D721Med (cell line): ENCODE results near the gene ST3GAL4.

Source experiments
- DNase-seq: peaks from one replicate; pipeline ENCODE4 v3.0.0; 2011; ENCODE audit warnings: low spot score; ENCODE audit not compliant: insufficient read length
- FAIRE-seq: peaks from 2 replicates; lab custom pipeline; 2011; peaks lifted over from hg19 to GRCh38; lab: Jason Lieb, UNC
- CTCF ChIP-seq: IDR thresholded peaks from 2 replicates; pipeline ENCODE4 v1.5.1; 2012; ENCODE audit warnings: mild to moderate bottlenecking, control low read depth; ENCODE audit not compliant: insufficient read depth; ENCODE audit errors: missing control alignments

Gene ST3GAL4

DNA sequence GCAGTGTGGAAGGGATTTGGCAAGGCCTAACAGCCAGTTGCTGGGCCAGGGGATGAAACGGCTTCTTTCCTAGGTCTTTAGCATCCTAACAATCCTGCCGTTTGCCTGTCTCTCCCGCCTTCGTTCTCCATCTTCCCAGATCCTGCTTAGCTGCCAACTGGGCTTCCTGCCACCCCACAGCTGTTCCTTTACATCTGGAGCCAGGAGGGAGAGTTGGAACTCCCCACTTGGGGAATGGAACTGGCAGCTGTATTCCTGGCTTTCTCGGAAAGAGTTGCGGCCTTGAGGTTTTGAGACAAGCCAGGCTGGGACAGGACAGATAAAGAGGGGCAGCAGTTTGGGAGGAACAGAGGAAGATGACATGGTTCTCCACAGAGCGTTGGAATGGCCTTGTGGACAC lies 59.6 kb downstream of the ST3GAL4 start:
- no peak for TF ChIP-seq CTCF
- no peak for FAIRE-seq
- no peak for DNase-seq

DNA sequence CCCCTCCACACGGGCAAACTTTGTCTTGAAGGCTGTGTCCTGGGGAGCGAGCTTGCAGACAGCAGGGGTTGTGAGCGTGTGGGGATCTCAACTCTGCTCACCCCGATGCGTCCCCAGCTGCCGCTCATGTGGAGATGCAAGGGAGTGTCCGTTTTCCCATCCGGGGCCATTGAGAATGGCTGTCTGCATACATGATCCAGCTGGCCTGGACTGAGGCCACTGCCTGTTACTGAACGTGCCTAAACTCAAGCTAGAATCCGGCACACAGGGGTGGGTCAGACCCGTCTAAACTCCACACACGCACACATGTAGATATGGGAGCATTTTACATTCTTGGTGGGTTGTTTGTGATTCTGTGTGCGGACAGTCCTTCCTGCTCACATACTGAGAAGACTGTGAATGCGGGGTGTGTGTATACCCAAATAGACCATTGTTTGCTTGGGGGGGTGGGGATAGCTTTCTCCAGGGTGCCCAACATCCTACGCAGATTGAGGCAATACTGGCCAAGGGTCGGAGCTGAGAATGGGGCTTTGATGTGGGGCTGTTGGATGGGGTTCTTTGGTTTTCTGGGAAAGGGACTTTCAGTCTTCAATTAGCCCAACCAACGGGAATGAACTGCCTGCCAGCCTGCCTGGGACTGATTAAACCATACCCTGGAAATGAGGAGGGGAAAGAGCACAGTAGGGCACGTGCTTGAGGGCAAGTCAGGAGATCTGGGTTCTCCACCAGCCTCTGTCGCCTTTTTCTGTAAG lies 60.4 kb downstream of the ST3GAL4 start:
- DNase-seq, result no peak
- TF ChIP-seq CTCF, result no peak
- FAIRE-seq, result no peak

GRCh38 chr11:126416542-126417090 lies 61.1 kb downstream of the ST3GAL4 start:
- no peak for TF ChIP-seq CTCF
- FAIRE-seq (no peak), DNase-seq (peak; percentile 55)

DNA sequence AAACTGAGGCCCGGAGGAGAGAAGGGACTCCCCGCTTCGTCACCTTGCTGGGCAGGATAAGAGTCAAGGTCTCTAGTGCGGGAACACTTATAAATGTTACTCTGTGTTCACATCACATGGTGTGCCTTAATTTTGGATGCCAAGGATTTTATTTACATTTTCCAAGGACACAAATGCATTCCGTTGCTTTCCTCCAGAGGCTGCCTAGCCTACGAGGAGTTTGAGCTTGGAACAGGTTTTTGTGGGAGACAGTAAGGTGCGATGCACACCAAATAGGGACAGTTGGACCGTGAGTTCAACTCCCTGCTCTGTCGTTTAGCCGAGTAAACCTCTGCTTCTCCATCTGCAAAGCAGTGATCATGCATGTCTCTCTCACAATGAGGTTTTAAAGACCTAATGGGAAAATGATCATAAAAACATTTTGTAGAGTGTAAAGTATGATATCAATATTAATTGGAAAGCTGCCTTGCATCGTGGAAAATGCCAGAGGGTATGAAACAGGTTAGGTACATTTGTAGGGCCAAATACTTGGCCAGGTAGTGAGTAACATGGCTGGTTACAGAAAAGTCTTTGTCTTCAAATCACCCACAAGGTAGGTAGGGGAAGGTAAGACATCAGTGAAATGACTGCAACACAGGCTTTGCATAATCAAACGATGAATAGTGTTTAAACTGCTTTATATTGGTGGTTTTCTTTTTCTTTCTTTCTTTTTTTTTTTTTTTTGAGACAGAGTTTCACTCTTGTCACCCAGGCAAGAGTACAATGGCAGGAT lies 61.8 kb downstream of the ST3GAL4 start:
- DNase-seq, result no peak
- no peak for FAIRE-seq
- TF ChIP-seq CTCF, result no peak

DNA sequence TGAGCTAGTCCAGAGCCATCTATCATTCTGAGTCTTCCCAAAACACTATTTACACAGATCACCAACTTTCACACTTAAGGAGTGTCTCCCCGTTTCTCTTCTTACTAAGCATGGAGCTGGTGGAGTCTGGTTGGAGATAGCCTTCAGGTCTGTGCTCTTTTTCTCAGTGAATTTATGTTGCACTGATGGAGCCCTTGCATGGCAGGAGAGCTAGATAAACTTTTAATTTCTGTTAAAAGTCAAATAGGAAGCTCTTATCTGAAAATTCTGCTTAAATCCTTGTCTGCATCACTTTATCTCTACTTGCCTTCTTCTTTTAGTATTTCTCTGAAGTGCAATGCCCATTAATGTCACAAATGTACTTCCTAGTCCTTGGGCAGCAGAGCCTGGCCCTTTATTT lies 63.4 kb downstream of the ST3GAL4 start:
- DNase-seq (no peak), FAIRE-seq (no peak)
- no peak for TF ChIP-seq CTCF

DNA sequence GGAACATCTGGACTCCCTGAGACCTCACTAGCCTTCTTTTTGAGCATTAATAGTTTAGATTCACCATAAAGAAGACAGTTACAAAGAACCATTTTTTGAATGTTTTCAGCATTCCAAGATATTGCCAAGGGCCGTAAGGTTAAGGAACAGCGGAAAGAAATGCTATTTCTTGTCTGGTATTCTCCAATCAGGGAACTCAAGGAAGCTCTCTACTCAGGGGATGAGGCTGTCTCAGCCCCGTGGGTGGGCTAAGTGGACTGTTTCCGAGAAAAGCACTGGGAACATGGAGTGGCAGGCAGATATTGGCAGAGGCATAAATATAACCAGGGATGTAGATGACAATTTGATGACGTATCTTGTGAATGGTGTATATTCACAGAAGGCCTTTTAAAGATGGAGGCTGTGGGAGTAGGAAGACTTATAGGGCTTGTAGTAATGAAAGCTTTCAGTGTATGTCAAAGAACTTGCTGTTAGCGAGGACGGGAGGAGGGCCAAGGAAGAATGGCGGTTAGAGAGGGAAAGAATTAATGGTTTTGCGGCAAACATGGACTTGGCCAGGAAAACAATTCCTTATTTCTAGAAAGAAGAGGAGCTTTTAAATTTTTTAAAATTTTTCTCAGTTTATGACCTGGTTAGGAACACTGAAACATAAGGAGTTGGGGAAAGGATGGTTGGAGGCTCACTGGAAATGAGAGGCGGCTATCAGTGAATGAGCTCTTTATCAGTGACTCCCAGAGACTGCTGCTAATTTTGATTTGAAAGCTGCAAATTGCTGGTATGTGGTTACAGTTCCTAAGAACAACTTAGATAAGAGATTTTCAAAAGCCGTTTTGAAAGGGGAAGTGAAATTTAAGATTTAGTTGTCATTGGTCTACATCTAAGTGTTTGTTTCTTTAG lies 64.6 kb downstream of the ST3GAL4 start:
- no peak for FAIRE-seq
- TF ChIP-seq CTCF, result no peak
- DNase-seq, result no peak
